Measurements from ENCODE around the gene ADNP2.

DNA sequence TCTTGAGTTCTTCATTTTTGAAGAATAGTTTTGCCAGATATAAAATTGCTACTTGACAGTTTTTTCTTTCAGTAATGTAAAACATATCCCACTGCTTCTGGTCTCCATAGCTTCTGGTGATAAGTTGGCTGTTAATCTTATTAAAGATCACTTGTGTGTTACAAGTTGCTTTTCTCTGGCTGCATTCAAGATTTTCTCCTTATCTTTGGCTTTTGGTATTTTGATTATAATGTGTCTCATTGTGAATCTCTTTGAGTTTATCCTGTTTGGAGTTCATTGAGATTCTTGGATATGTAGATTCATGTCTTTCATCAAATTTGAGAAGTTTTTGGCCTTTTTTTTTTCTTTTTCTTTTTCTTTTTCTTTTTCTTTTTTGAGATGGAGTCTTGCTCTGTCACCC lies 20.2 kb upstream of the ADNP2 start:
- TF ChIP-seq, protein P1, sequence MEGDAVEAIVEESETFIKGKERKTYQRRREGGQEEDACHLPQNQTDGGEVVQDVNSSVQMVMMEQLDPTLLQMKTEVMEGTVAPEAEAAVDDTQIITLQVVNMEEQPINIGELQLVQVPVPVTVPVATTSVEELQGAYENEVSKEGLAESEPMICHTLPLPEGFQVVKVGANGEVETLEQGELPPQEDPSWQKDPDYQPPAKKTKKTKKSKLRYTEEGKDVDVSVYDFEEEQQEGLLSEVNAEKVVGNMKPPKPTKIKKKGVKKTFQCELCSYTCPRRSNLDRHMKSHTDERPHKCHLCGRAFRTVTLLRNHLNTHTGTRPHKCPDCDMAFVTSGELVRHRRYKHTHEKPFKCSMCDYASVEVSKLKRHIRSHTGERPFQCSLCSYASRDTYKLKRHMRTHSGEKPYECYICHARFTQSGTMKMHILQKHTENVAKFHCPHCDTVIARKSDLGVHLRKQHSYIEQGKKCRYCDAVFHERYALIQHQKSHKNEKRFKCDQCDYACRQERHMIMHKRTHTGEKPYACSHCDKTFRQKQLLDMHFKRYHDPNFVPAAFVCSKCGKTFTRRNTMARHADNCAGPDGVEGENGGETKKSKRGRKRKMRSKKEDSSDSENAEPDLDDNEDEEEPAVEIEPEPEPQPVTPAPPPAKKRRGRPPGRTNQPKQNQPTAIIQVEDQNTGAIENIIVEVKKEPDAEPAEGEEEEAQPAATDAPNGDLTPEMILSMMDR (IDR thresholded peaks at IDR 0.05; ENCODE audit: low read depth, low read length): no peak
- TF ChIP-seq POLR2A (IDR thresholded peaks at IDR 0.05; ENCODE audit: extremely low read depth, insufficient read length): no peak
- TF ChIP-seq MYC (IDR thresholded peaks at IDR 0.05; ENCODE audit: low read depth, low read length): no peak
- TF ChIP-seq, protein P2, sequence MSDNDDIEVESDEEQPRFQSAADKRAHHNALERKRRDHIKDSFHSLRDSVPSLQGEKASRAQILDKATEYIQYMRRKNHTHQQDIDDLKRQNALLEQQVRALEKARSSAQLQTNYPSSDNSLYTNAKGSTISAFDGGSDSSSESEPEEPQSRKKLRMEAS (IDR thresholded peaks at IDR 0.05; ENCODE audit: low read depth, low read length): no peak

Data from NB4 (cell line).